ENCODE data around the gene PTGDR2.

Gene PTGDR2

DNA sequence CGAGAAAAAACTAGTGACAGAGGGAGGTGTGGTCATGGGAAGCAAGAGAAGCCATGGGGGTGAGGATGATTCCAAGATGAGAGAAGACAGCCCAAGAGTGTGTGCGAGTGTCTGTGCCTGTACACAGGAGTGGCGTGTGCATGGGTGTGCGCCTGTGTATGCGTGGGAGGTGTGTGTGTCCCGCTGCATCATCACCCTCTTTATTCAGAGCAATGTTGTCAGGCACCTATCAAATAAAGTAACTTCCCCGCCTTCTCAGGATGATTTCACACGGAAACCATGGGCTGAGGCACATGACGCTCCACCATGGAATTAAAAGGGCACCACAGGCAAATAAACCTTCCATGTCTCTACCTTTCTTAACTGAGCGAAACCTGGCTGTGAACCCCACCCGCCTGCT, 46.1 kb downstream of the PTGDR2 start:
- no peak for DNase-seq (ENCODE audit: low read depth in 2 of 2)

DNA sequence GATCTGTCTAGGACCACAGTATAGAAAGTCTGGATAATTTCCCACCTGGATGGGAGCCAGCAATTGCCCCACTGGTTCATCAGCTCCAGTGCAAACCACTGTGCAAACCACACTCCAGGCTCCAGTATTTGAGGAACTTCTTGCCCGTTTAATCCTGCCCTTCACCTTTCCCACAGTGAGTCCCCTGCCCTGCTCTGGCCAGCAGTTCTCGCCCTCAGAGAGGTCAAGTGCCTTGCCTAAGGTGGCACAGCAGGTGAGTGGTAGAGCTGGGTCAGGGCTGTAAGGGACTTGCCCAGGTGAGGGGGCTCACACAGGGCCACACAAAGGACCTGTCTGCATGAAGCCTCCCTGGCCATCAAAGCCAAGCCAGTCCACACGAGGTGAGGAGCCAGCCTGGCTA, 46.5 kb downstream of the PTGDR2 start:
- no peak for DNase-seq (ENCODE audit: low read depth in 2 of 2)

DNA sequence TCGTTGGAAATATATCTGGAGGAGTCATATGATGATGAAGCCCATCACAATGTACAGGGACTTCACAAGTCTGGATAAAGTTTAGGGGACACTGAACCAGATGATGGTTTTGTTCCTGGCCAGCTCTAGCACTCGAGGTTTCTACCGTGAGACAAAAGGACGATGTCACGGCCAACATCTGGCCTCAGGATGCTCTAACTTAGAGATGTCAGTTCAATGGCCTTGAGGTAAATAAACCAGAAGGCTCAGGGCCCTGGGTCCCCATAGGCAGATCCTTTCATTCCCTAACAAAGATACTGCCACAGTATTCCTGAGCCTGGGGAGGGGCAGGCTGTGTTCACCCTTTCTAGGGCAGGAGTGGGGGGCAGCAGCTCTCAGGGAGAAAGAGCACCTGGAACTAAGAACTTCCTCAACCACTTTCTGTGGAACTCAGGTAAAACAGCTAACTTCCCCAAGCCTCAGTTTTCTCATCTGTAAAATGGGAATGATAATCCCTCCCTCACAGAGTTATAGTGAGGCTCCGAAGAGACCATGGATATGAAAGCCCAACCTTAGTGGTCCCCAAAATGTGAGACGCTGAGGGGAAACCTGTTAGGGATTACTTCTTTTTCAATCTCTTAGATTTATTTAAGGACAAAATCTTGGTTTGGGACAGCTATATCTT, 52.3 kb downstream of the PTGDR2 start:
- DNase-seq (ENCODE audit: low read depth in 2 of 2) = no peak

DNA sequence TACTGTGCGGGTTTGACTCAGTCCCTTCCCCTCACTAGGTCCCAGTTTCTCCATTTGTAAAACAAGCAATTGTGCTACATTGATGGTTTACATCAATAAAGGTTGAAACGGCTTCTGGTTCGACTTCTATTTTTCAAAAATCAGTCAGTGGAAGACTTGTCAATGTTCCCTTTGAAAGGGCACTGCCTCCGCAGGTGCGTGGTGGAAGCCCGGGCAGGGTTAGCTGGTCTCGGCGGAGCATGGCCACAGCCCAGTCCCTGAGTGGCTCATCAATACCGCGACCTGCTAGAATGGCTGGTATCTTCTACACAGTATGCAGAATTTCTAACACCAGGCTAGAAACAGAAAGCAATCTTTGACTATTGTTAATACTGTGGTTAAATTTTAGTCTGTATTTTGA, 54.6 kb downstream of the PTGDR2 start:
- no peak for DNase-seq (ENCODE audit: low read depth in 2 of 2)

All from stimulated activated CD4-positive, alpha-beta T cell treated with anti-CD3 and anti-CD28 coated beads, Interleukin-4, amount 100 ng/mL, for 48 hours (primary cell).